Adrenal gland (tissue), 12 donors: ENCODE results near the gene LRRC4C. TPM values are rescaled to one million over a fixed set of nuclear protein-coding genes. Genes with fewer than 3 reads are reported as not detected.
"Not testable (repeated sequence)": the region's sequence is repeated elsewhere in the genome, so short reads cannot be mapped to it uniquely, and the experiment has no call there.

Experiments used
- DNase-seq, 7 donors: peaks; one replicate each; pipeline ENCODE4 v3.0.0-alpha.2; 2019 to 2020
- H3K27ac ChIP-seq, 5 donors: fragments of 200-600 bp; sonication (generic) in 4 of 5; 1 replicate in 3 of 5; 2 replicates in 2 of 5; pipeline versions ENCODE4 v1.5.1 to v1.8.0; 2016 to 2020; ENCODE audit warnings: mild to moderate bottlenecking in 1 of 5
- H3K27me3 ChIP-seq: fragments of 200-600 bp; 2 replicates; pipeline ENCODE4 v1.8.0; 2021
- H3K36me3 ChIP-seq, 2 donors: fragments of 200-600 bp; replicated peaks in 1 of 2; 1 replicate in 1 of 2; 2 replicates in 1 of 2; pipeline versions ENCODE4 v1.5.1 to v1.8.0; 2018 to 2022
- H3K4me1 ChIP-seq, 2 donors: fragments of 200-600 bp; replicated peaks in 1 of 2; 1 replicate in 1 of 2; 2 replicates in 1 of 2; pipeline versions ENCODE4 v1.5.1 to v1.8.0; 2018 to 2021
- H3K4me3 ChIP-seq, 4 donors: fragments of 200-600 bp; sonication (generic) in 3 of 4; one replicate each; pipeline ENCODE4 v1.5.1; 2016 to 2018
- H3K9me3 ChIP-seq, 3 donors: fragments of 200-600 bp; sonication (generic) in 1 of 3; replicated peaks in 1 of 3; 1 replicate in 2 of 3; 2 replicates in 1 of 3; pipeline versions ENCODE4 v1.5.1 to v1.8.0; 2016 to 2021
- CTCF ChIP-seq, 6 experiments: fragments of 450-650 bp in 4 of 6; fragments of 200-600 bp in 2 of 6; sonication (generic) in 1 of 6; IDR thresholded peaks; 1 replicate in 5 of 6; 2 replicates in 1 of 6; pipeline versions ENCODE4 v1.5.1 to v1.8.0; 2016 to 2021; ENCODE audit warnings: antibody characterized with exemption in 6 of 6, mild to moderate bottlenecking in 2 of 6, moderate library complexity in 1 of 6
- POLR2A ChIP-seq, 2 donors: fragments of 450-650 bp; IDR thresholded peaks; one replicate each; pipeline ENCODE4 v1.6.1; 2017; ENCODE audit warnings: antibody characterized with exemption in 2 of 2, mild to moderate bottlenecking in 2 of 2, moderate library complexity in 1 of 2
- WGBS, 4 donors: extraction: QIAGEN DNeasy Blood & Tissue Kit in 2 of 4; methylation state at CpG; one replicate each; pipeline versions ENCODE4 v1.1.5 to v1.1.7; 2013 to 2017; 5-methylcytosine and 5-hydroxymethylcytosine counted together
- intact Hi-C, 2 donors: fragments of 100-400 bp; cut with DNase I; formaldehyde crosslinking; loops; one replicate each; pipeline versions ENCODE4 v1.14.1 to v1.15.0; 2022 to 2023
- polyA plus RNA-seq, 3 donors: library from polyadenylated mRNA; stranded (reverse); fragments of 200-250 nt in 2 of 3; fragments of 350-450 nt in 1 of 3; fragmentation: Illumina TruSeq in 1 of 3; extraction: RNeasy Lipid Tissue Mini Kit (QIAGEN cat#74804) in 1 of 3; gene quantifications; one replicate each; pipeline ENCODE4 v1.2.3, GENCODE V29; 2013 to 2014
- total RNA-seq, 9 donors: library from RNA; depleted of rRNA in 4 of 9; stranded (reverse); fragments of >200 nt in 4 of 9; fragments of 120-200 nt in 1 of 9; fragmentation: NEBNext Ultra II Directional in 1 of 9; extraction: Animal tissue kit (Norgen Biotek cat#: 25700) in 1 of 9; gene quantifications; one replicate each; pipeline versions ENCODE4 v1.1.0 to v1.2.4, GENCODE V29; 2013 to 2023
- donor health status: healthy with polysubstance abuse.
- donor health status: Bipolar disorder and iron deficiency.
- donor health status: DM: yes; HTN: yes; CAD: no.
- donor health status: DM: no; HTN: no; CAD: no.
- donor health status: DM: no; HTN: no; CAD: no.
- donor health status: DM: yes; HTN: yes; CAD: no.

LRRC4C gene
- total and polyA plus RNA-seq, 12 donors = 1.0 to 10.6 (median 5.5) TPM

DNA sequence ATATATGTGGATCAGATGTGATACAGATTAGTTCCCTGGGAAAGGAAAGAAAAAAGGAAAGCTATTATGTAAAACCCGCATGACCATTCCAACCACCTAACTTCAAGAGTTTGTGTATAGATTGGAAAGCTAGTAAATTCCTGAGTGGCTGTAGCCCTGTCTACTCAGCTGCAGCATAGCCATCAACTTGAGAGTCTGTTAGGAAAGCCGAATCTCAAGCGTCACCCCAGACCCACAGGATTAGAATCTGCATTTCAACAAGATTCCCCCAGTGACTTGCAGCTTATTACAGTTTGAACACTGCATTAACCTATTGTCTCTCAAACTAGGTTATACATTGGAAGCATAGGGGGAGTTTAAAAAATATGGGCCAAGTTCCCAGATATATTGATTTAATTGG, 921.7 kb downstream of the LRRC4C start:
- WGBS, 4 donors = 84 to 93% (median 90%) methylated on average over 3 of the region's 3 CpGs
- Histone ChIP-seq H3K36me3 (no peaks in the 10 kb centered on the region), H3K27ac (no peak overlapping the region), H3K4me3 (no peak overlapping the region), H3K27me3 (no peaks in the 10 kb centered on the region), H3K9me3 (no peaks in the 10 kb centered on the region), H3K4me1 (no peaks in the 10 kb centered on the region)
- intact Hi-C loops = no loop called here
- DNase-seq = no peak
- no peak for TF ChIP-seq POLR2A (IDR thresholded peaks at IDR 0.05)
- no peak for TF ChIP-seq CTCF (IDR thresholded peaks at IDR 0.05)

- peak in 1 of 7 donors; percentile 8 for DNase-seq
- H3K27ac ChIP-seq, H3K9me3 ChIP-seq, H3K4me3 ChIP-seq, H3K27me3 ChIP-seq, H3K4me1 ChIP-seq, H3K36me3 ChIP-seq, intact Hi-C loops: not testable (repeated sequence)
- 82 to 89% (median 84%) methylated on average over 6 of the region's 6 CpGs for WGBS, 4 donors
Measured at GRCh38 chr11:40522080-40522479, 937.4 kb downstream of the LRRC4C start.

- intact Hi-C loops = no loop called here
- Histone ChIP-seq H3K4me3 (no peak overlapping the region), H3K27ac (no peak overlapping the region), H3K9me3 (no peaks in the 10 kb centered on the region), H3K36me3 (no peaks in the 10 kb centered on the region), H3K4me1 (peaks cover 0 to 5% of the 10 kb centered on the region in 2 donors), H3K27me3 (no peaks in the 10 kb centered on the region)
- DNase-seq = no peak
- WGBS, 4 donors = 87 to 91% (median 90%) methylated on average over 3 of the region's 3 CpGs
- TF ChIP-seq POLR2A (IDR thresholded peaks at IDR 0.05) (no peak), CTCF (IDR thresholded peaks at IDR 0.05) (no peak)
Measured at GRCh38 chr11:40517122-40517521, 942.3 kb downstream of the LRRC4C start.

GRCh38 chr11:40514124-40514523, 945.3 kb downstream of the LRRC4C start:
- 50 to 82% (median 61%) methylated on average over 1 of the region's 1 CpG for WGBS, 4 donors
- intact Hi-C loops = no loop called here
- H3K4me3 ChIP-seq = no peak overlapping the region
- H3K27me3 ChIP-seq = no peaks in the 10 kb centered on the region
- no peaks in the 10 kb centered on the region for H3K36me3 ChIP-seq
- peaks cover 0 to 5% of the 10 kb centered on the region in 2 donors for H3K4me1 ChIP-seq
- H3K27ac ChIP-seq = no peak overlapping the region
- DNase-seq = peak in 2 of 7 donors; percentile 19 to 21
- H3K9me3 ChIP-seq = no peaks in the 10 kb centered on the region
- TF ChIP-seq POLR2A (IDR thresholded peaks at IDR 0.05) (no peak), CTCF (IDR thresholded peaks at IDR 0.05) (peak in 2 of 6 experiments; percentile 8 to 12)

DNA sequence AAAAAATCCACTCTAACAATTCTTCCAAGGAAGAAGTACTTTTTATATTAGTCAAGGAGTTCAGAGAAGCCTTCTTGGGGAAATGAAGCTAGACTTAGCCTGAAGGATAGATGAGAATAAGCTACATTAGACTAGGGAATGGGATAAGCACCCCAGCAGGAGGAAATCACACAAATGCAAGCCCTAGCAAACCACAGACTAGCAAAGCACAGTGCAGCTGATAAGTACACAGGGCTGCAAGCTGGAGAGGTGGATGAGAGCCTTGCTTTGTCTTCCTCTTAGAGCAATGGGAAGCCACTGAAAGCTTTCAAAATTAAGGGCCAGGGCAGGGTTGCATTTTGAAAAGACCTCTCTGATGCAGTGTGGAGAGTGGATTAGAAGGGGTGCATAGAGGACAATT, 946.2 kb downstream of the LRRC4C start:
- intact Hi-C loops = no loop called here
- H3K27me3 ChIP-seq = no peaks in the 10 kb centered on the region
- no peak for TF ChIP-seq POLR2A (IDR thresholded peaks at IDR 0.05)
- no peak for TF ChIP-seq CTCF (IDR thresholded peaks at IDR 0.05)
- H3K36me3 ChIP-seq = no peaks in the 10 kb centered on the region
- H3K4me3 ChIP-seq = no peak overlapping the region
- H3K9me3 ChIP-seq = no peaks in the 10 kb centered on the region
- no peak overlapping the region for H3K27ac ChIP-seq
- H3K4me1 ChIP-seq = peaks cover 0 to 5% of the 10 kb centered on the region in 2 donors
- no peak for DNase-seq
